ENCODE measurements around the gene HSPB6.
"Not testable (repeated sequence)": the region's sequence is repeated elsewhere in the genome, so short reads cannot be mapped to it uniquely, and the experiment has no call there.

HSPB6 gene

GRCh38 chr19:35731779-35732405 lies 24.9 kb downstream of the HSPB6 start:
- no peak for DNase-seq (ENCODE audit: low read depth in 2 of 2)

- no peak for DNase-seq (ENCODE audit: low read depth in 2 of 2)
Observed at GRCh38 chr19:35731353-35731752, 25.5 kb downstream of the HSPB6 start.

GRCh38 chr19:35730326-35730725 lies 26.5 kb downstream of the HSPB6 start:
- DNase-seq (ENCODE audit: low read depth in 2 of 2) = no peak

DNA sequence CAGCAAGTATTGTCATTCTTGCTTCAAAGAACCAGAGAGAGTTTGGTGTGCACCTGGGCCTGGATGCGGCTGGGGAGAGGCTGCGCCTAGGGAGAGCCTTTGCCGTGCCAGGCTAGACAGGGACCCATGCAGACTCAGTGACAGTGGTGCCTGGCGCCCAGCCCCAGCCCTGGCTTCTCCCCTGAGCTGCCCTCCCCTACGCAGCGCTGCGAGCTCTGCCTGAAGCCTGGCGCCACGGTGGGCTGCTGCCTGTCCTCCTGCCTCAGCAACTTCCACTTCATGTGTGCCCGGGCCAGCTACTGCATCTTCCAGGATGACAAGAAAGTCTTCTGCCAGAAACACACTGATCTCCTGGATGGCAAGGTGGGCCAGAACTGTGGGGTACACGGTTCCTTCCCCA lies 27.1 kb downstream of the HSPB6 start:
- no peak for DNase-seq (ENCODE audit: low read depth in 2 of 2)

- no peak for DNase-seq (ENCODE audit: low read depth in 2 of 2)
Observed at GRCh38 chr19:35729021-35729420, 27.8 kb downstream of the HSPB6 start.

GRCh38 chr19:35727956-35728706 lies 28.7 kb downstream of the HSPB6 start:
- no peak for DNase-seq (ENCODE audit: low read depth in 2 of 2)

DNA sequence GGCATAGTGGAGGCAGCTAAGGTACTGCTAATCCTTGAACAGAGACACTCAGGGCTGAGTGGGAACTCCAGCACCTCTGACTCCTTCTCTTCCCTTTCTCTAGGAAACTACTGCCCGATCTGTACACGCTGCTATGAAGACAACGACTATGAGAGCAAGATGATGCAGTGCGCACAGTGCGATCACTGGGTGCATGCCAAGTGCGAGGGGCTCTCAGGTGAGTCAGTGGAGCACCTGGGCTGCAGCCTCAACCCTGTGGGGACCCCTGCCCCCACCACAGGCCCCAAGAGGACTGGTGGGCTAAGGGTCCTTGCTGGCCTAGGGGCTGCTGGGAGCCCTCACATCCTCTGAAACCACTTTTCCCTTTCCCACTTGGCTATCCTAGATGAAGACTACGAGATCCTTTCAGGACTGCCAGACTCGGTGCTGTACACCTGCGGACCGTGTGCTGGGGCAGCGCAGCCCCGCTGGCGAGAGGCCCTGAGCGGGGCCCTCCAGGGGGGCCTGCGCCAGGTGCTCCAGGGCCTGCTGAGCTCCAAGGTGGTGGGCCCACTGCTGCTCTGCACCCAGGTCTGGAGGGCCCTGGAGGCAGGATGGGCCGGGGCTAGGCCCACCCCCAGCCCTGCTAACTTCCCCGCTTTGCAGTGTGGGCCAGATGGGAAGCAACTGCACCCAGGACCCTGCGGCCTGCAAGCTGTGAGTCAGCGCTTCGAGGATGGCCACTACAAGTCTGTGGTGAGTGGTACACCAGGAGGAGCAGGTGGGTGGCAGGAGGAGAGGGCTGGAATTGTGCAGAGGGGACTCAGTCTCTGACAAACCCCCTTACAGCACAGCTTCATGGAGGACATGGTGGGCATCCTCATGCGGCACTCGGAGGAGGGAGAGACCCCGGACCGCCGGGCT lies 29.5 kb downstream of the HSPB6 start:
- no peak for DNase-seq (ENCODE audit: low read depth in 2 of 2)

DNA sequence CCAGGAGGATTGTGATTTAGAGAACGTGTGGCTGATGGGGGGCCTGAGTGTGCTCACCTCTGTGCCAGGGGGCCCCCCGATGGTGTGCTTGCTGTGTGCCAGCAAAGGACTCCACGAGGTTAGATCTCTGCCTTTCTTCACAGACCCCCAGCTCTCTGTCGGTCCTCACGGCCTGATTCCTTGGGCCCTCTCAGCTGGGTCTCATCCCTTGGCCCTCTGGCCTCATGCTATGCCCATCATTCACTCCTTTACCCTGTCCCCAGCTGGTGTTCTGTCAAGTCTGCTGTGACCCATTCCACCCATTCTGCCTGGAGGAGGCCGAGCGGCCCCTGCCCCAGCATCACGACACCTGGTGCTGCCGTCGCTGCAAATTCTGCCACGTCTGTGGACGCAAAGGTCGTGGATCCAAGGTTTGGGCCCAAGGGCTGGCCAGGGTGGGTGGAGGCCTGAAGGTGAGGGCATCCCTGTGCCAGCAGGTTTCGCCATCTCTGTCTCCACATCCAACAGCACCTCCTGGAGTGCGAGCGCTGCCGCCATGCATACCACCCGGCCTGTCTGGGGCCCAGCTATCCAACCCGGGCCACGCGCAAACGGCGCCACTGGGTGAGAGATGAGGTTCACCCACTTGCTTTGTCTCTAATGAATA lies 31.5 kb downstream of the HSPB6 start:
- no peak for DNase-seq (ENCODE audit: low read depth in 2 of 2)

DNA sequence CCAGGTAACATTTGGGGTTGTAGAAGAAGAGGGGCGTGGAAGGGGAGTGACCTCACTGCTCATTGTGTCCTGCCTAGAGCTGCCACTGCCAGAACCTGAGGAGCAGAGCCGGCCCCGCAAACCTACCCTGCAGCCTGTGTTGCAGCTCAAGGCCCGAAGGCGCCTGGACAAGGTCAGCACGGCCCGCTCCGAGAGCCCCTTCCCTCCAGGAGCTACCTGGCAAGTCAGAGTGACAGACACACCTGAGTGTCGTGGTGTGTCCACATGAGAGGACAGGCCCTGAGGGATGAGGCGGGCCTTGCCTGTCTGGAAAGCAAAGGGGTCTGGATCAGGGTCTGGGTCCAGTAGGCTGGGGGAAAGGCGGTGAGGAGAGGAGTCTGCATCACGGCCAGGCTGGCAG lies 32.3 kb downstream of the HSPB6 start:
- DNase-seq (ENCODE audit: low read depth in 2 of 2) = no peak

GRCh38 chr19:35724132-35724531 lies 32.7 kb downstream of the HSPB6 start:
- not testable (repeated sequence) for DNase-seq (ENCODE audit: low read depth in 2 of 2)

DNA sequence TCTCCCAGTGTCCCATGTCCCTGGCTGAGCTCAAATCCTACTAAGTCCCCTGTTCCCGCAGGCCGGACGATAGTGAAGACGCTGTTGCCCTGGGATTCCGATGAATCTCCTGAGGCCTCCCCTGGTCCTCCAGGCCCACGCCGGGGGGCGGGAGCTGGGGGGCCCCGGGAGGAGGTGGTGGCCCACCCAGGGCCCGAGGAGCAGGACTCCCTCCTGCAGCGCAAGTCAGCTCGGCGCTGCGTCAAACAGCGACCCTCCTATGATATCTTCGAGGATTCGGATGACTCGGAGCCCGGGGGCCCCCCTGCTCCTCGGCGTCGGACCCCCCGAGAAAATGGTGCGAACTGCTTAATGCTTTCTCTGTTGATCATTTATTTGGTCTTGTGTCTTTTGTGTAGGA lies 33.2 kb downstream of the HSPB6 start:
- no peak for DNase-seq (ENCODE audit: low read depth in 2 of 2)

GRCh38 chr19:35722897-35723296 lies 33.9 kb downstream of the HSPB6 start:
- no peak for DNase-seq (ENCODE audit: low read depth in 2 of 2)

- no peak for DNase-seq (ENCODE audit: low read depth in 2 of 2)
Observed at GRCh38 chr19:35722461-35722860, 34.4 kb downstream of the HSPB6 start.

GRCh38 chr19:35721374-35721773 lies 35.5 kb downstream of the HSPB6 start:
- no peak for DNase-seq (ENCODE audit: low read depth in 2 of 2)

DNA sequence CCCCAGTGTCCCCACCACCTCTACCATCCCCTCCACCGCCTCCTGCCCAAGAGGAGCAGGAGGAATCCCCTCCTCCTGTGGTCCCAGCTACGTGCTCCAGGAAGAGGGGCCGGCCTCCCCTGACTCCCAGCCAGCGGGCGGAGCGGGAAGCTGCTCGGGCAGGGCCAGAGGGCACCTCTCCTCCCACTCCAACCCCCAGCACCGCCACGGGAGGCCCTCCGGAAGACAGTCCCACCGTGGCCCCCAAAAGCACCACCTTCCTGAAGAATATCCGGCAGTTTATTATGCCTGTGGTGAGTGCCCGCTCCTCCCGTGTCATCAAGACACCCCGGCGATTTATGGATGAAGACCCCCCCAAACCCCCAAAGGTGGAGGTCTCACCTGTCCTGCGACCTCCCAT lies 36.2 kb downstream of the HSPB6 start:
- no peak for DNase-seq (ENCODE audit: low read depth in 2 of 2)

GRCh38 chr19:35720163-35720524 lies 36.7 kb downstream of the HSPB6 start:
- no peak for DNase-seq (ENCODE audit: low read depth in 2 of 2)

- no peak for DNase-seq (ENCODE audit: low read depth in 2 of 2)
Observed at GRCh38 chr19:35719402-35720162, 37.2 kb downstream of the HSPB6 start.

- DNase-seq (ENCODE audit: low read depth in 2 of 2) = no peak
Observed at GRCh38 chr19:35718345-35719041, 38.3 kb downstream of the HSPB6 start.

- DNase-seq (ENCODE audit: low read depth in 2 of 2) = no peak
Observed at GRCh38 chr19:35717665-35718344, 39.0 kb downstream of the HSPB6 start, which contains the start of gene KMT2B. KMT2B (plus strand) TSS chr19:35718003; CDS start chr19:35718019, 16 bp downstream.

Data from stimulated activated CD8-positive, alpha-beta memory T cell treated with anti-CD3 and anti-CD28 coated beads, Interleukin-7, amount 100 ng/mL, for 1 hour (primary cell).